Activated CD8-positive, alpha-beta T cell treated with anti-CD3 and anti-CD28 coated beads for 36 hours (primary cell): Measurements from ENCODE around the gene LMO1. TPM values are rescaled to one million over a fixed set of nuclear protein-coding genes. Genes with fewer than 3 reads are reported as not detected.

ENCODE experiments used
- ATAC-seq: fragments of 200-7000 bp; cut with Tn5 transposase; one replicate; pipeline ENCODE4 v1.10.0; 2021; ENCODE audit warnings: mild to moderate bottlenecking, moderate library complexity
- CTCF ChIA-PET: fragments of 350-600 bp; sonication (Branson Sonifier 250); formaldehyde crosslinking; loops from one replicate; lab custom pipeline; 2021; ENCODE audit warnings: antibody characterized with exemption; lab: Charles Lee
- POLR2A ChIA-PET: fragments of 350-600 bp; sonication (Branson Sonifier 250); formaldehyde crosslinking; loops from one replicate; lab custom pipeline; 2021; ENCODE audit warnings: antibody characterized with exemption; lab: Charles Lee
- DNase-seq: peaks from one replicate; pipeline ENCODE4 v3.0.0-alpha.2; 2020
- H3K27ac Mint-ChIP-seq: one replicate; pipeline ENCODE4 v1.8.0; 2021; ENCODE audit warnings: mild to moderate bottlenecking, mixed read lengths
- H3K27me3 Mint-ChIP-seq: one replicate; pipeline ENCODE4 v1.8.0; 2021; ENCODE audit warnings: mixed read lengths
- H3K36me3 Mint-ChIP-seq: one replicate; pipeline ENCODE4 v1.8.0; 2021; ENCODE audit warnings: low read depth, mixed read lengths
- H3K4me1 Mint-ChIP-seq: one replicate; pipeline ENCODE4 v1.8.0; 2021; ENCODE audit warnings: low read depth, mixed read lengths
- H3K4me3 Mint-ChIP-seq: one replicate; pipeline ENCODE4 v1.8.0; 2021; ENCODE audit warnings: mild to moderate bottlenecking, moderate library complexity, mixed read lengths
- H3K9me3 Mint-ChIP-seq: one replicate; pipeline ENCODE4 v1.8.0; 2021; ENCODE audit warnings: mixed read lengths
- CTCF ChIP-seq: fragments of 200-600 bp; IDR thresholded peaks from one replicate; pipeline ENCODE4 v1.8.0; 2022; ENCODE audit warnings: antibody characterized with exemption, mild to moderate bottlenecking
- intact Hi-C: fragments of 100-400 bp; cut with micrococcal nuclease; formaldehyde crosslinking; loops from one replicate; pipeline ENCODE4 v1.10.0; 2022
- total RNA-seq, 2 experiments: library from RNA; stranded (reverse); gene quantifications; one replicate each; pipeline ENCODE4 v1.2.3, GENCODE V29; 2021

LMO1 gene
- total RNA-seq, 2 experiments from 2014 or later = not detected

GRCh38 chr11:8291421-8292350 lies 28.0 kb upstream of the LMO1 start:
- Mint-ChIP-seq H3K4me1 (no peaks in the 10 kb centered on the region), H3K4me3 (no peak overlapping the region), H3K27ac (no peak overlapping the region), H3K27me3 (no peaks in the 10 kb centered on the region), H3K36me3 (no peaks in the 10 kb centered on the region), H3K9me3 (no peaks in the 10 kb centered on the region)
- intact Hi-C loops = no loop called here
- ATAC-seq (no peak), DNase-seq (no peak)
- CTCF ChIA-PET = no interaction called here
- POLR2A ChIA-PET = no interaction called here
- TF ChIP-seq CTCF = no peak

- intact Hi-C loops = no loop called here
- DNase-seq (no peak), ATAC-seq (no peak)
- Mint-ChIP-seq H3K27ac (no peak overlapping the region), H3K27me3 (no peaks in the 10 kb centered on the region), H3K4me1 (no peaks in the 10 kb centered on the region), H3K36me3 (no peaks in the 10 kb centered on the region), H3K9me3 (no peaks in the 10 kb centered on the region), H3K4me3 (no peak overlapping the region)
- TF ChIP-seq CTCF = no peak
- POLR2A ChIA-PET = no interaction called here
- CTCF ChIA-PET = no interaction called here
These were observed 26.6 kb upstream of the LMO1 start for GRCh38 chr11:8290081-8290810.

GRCh38 chr11:8289492-8289918 lies 25.8 kb upstream of the LMO1 start:
- Mint-ChIP-seq H3K27ac (no peak overlapping the region), H3K4me3 (no peak overlapping the region), H3K27me3 (peaks cover 4% of the 10 kb centered on the region), H3K36me3 (no peaks in the 10 kb centered on the region), H3K9me3 (no peaks in the 10 kb centered on the region), H3K4me1 (no peaks in the 10 kb centered on the region)
- TF ChIP-seq CTCF = no peak
- no peak for DNase-seq
- no peak for ATAC-seq
- CTCF ChIA-PET = no interaction called here
- POLR2A ChIA-PET = no interaction called here
- intact Hi-C loops = no loop called here

- DNase-seq (no peak), ATAC-seq (no peak)
- Mint-ChIP-seq H3K9me3 (no peaks in the 10 kb centered on the region), H3K36me3 (no peaks in the 10 kb centered on the region), H3K4me3 (no peak overlapping the region), H3K27ac (no peak overlapping the region), H3K4me1 (no peaks in the 10 kb centered on the region), H3K27me3 (peaks cover 6% of the 10 kb centered on the region)
- ChIA-PET CTCF (no interaction called here), POLR2A (no interaction called here)
- intact Hi-C loops = no loop called here
- no peak for TF ChIP-seq CTCF
These were observed 25.3 kb upstream of the LMO1 start for GRCh38 chr11:8288824-8289491.
